ENCODE measurements around the gene GFM1. TPM values are rescaled to one million over a fixed set of nuclear protein-coding genes. Genes with fewer than 3 reads are reported as not detected.
"Not testable (repeated sequence)": the region's sequence is repeated elsewhere in the genome, so short reads cannot be mapped to it uniquely, and the experiment has no call there.

The GFM1 gene
- total RNA-seq, 1 donor from 2014 or later: 34.5 TPM

GRCh38 chr3:158685159-158685558 is 40.8 kb downstream of the GFM1 start:
- H3K27ac Mint-ChIP-seq (ENCODE audit: unreplicated experiment): no peak overlapping the region

GRCh38 chr3:158693866-158694456 is 49.6 kb downstream of the GFM1 start:
- peaks cover 16% of the 10 kb centered on the region for H3K36me3 Mint-ChIP-seq (ENCODE audit: low read depth)
- H3K9me3 Mint-ChIP-seq; H3K4me1 Mint-ChIP-seq; DNase-seq (ENCODE audit: low read depth, low spot score); H3K4me3 Mint-ChIP-seq; H3K27me3 Mint-ChIP-seq (ENCODE audit: low read depth); H3K27ac Mint-ChIP-seq (ENCODE audit: unreplicated experiment): not testable (repeated sequence)

More at GRCh38 chr3:158685159-158685558, 40.8 kb downstream of the GFM1 start:
- TF ChIP-seq CTCF (conservative IDR thresholded peaks at IDR 0.05): no peak
- no peak for DNase-seq (ENCODE audit: low read depth, low spot score)
- no peak overlapping the region for H3K4me3 Mint-ChIP-seq
- H3K27me3 Mint-ChIP-seq (ENCODE audit: low read depth): no peaks in the 10 kb centered on the region
- H3K4me1 Mint-ChIP-seq: no peaks in the 10 kb centered on the region
- H3K36me3 Mint-ChIP-seq (ENCODE audit: low read depth): no peaks in the 10 kb centered on the region
- H3K9me3 Mint-ChIP-seq: no peaks in the 10 kb centered on the region

- no peak for TF ChIP-seq CTCF (conservative IDR thresholded peaks at IDR 0.05)
- Mint-ChIP-seq H3K27me3 (ENCODE audit: low read depth) (no peaks in the 10 kb centered on the region), H3K4me1 (no peaks in the 10 kb centered on the region), H3K9me3 (no peaks in the 10 kb centered on the region), H3K36me3 (ENCODE audit: low read depth) (peaks cover 16% of the 10 kb centered on the region), H3K27ac (ENCODE audit: unreplicated experiment) (no peak overlapping the region), H3K4me3 (no peak overlapping the region)
- no peak for DNase-seq (ENCODE audit: low read depth, low spot score)
Measured at GRCh38 chr3:158696618-158697017, 52.3 kb downstream of the GFM1 start.

- DNase-seq (ENCODE audit: low read depth, low spot score): no peak
- Mint-ChIP-seq H3K4me3 (no peak overlapping the region), H3K27ac (ENCODE audit: unreplicated experiment) (no peak overlapping the region), H3K9me3 (no peaks in the 10 kb centered on the region), H3K4me1 (no peaks in the 10 kb centered on the region), H3K36me3 (ENCODE audit: low read depth) (peaks cover 8% of the 10 kb centered on the region), H3K27me3 (ENCODE audit: low read depth) (no peaks in the 10 kb centered on the region)
- no peak for TF ChIP-seq CTCF (conservative IDR thresholded peaks at IDR 0.05)
Measured at GRCh38 chr3:158700559-158700958, 56.2 kb downstream of the GFM1 start.

GRCh38 chr3:158701420-158702065 is 57.2 kb downstream of the GFM1 start:
- Mint-ChIP-seq H3K27me3 (ENCODE audit: low read depth) (no peaks in the 10 kb centered on the region), H3K27ac (ENCODE audit: unreplicated experiment) (no peak overlapping the region), H3K9me3 (no peaks in the 10 kb centered on the region), H3K36me3 (ENCODE audit: low read depth) (peaks cover 15% of the 10 kb centered on the region), H3K4me3 (no peak overlapping the region), H3K4me1 (no peaks in the 10 kb centered on the region)
- TF ChIP-seq CTCF (conservative IDR thresholded peaks at IDR 0.05): no peak
- no peak for DNase-seq (ENCODE audit: low read depth, low spot score)

- Mint-ChIP-seq H3K4me1 (no peaks in the 10 kb centered on the region), H3K9me3 (no peaks in the 10 kb centered on the region), H3K27ac (ENCODE audit: unreplicated experiment) (no peak overlapping the region), H3K36me3 (ENCODE audit: low read depth) (peaks cover 20% of the 10 kb centered on the region), H3K27me3 (ENCODE audit: low read depth) (no peaks in the 10 kb centered on the region), H3K4me3 (no peak overlapping the region)
- no peak for TF ChIP-seq CTCF (conservative IDR thresholded peaks at IDR 0.05)
- no peak for DNase-seq (ENCODE audit: low read depth, low spot score)
Measured at GRCh38 chr3:158702815-158703481, 58.6 kb downstream of the GFM1 start.
